Measurements from ENCODE around the gene NMNAT3.

Gene NMNAT3

GRCh38 chr3:139523166-139523565 is 154.6 kb downstream of the NMNAT3 start:
- no peak for DNase-seq (ENCODE audit: extremely low spot score)
- TF ChIP-seq CTBP1 (IDR thresholded peaks at IDR 0.05; ENCODE audit: borderline replicate concordance) (no peak), FOXM1 (IDR thresholded peaks at IDR 0.05; ENCODE audit: borderline replicate concordance) (no peak), ZNF384 (IDR thresholded peaks at IDR 0.05) (no peak), HDGF (IDR thresholded peaks at IDR 0.05; ENCODE audit: borderline replicate concordance) (no peak)
- ChIA-PET POLR2A (no interaction called here), CTCF (no interaction called here)

GRCh38 chr3:139522421-139522820 is 155.4 kb downstream of the NMNAT3 start:
- no peak for DNase-seq (ENCODE audit: extremely low spot score)
- POLR2A ChIA-PET = no interaction called here
- TF ChIP-seq L3MBTL2 (conservative IDR thresholded peaks at IDR 0.05) (no peak), ELF4 (IDR thresholded peaks at IDR 0.05) (no peak), PKNOX1 (IDR thresholded peaks at IDR 0.05) (no peak), SUZ12 (IDR thresholded peaks at IDR 0.05) (no peak), FOXM1 (IDR thresholded peaks at IDR 0.05; ENCODE audit: borderline replicate concordance) (no peak), SP1 (IDR thresholded peaks at IDR 0.05) (no peak), HDGF (IDR thresholded peaks at IDR 0.05; ENCODE audit: borderline replicate concordance) (no peak), FOXK2 (IDR thresholded peaks at IDR 0.05) (no peak), FOXA1 (IDR thresholded peaks at IDR 0.05) (no peak), CTBP1 (IDR thresholded peaks at IDR 0.05; ENCODE audit: borderline replicate concordance) (no peak), LEF1 (IDR thresholded peaks at IDR 0.05; ENCODE audit: borderline replicate concordance) (no peak), ARNT (IDR thresholded peaks at IDR 0.05) (no peak), TARDBP (IDR thresholded peaks at IDR 0.05) (no peak), ZNF384 (IDR thresholded peaks at IDR 0.05) (no peak), NFRKB (IDR thresholded peaks at IDR 0.05) (no peak), BHLHE40 (IDR thresholded peaks at IDR 0.05; ENCODE audit: borderline replicate concordance) (no peak)
- CTCF ChIA-PET = no interaction called here

GRCh38 chr3:139521816-139522215 is 156.0 kb downstream of the NMNAT3 start:
- CTCF ChIA-PET = interaction anchor here (0.6 to 0.7 kb wide), 2 partner anchors 12 to 338 kb away, joined by 3 read pairs; no protein-coding TSS in a partner anchor
- no peak for DNase-seq (ENCODE audit: extremely low spot score)
- POLR2A ChIA-PET = no interaction called here
- TF ChIP-seq SUZ12 (IDR thresholded peaks at IDR 0.05) = no peak
- no peak for TF ChIP-seq ZNF384 (IDR thresholded peaks at IDR 0.05)
- no peak for TF ChIP-seq FOXM1 (IDR thresholded peaks at IDR 0.05; ENCODE audit: borderline replicate concordance)
- TF ChIP-seq LEF1 (IDR thresholded peaks at IDR 0.05; ENCODE audit: borderline replicate concordance) = no peak
- TF ChIP-seq HDGF (IDR thresholded peaks at IDR 0.05; ENCODE audit: borderline replicate concordance) = no peak
- TF ChIP-seq ELF4 (IDR thresholded peaks at IDR 0.05) = no peak
- no peak for TF ChIP-seq L3MBTL2 (conservative IDR thresholded peaks at IDR 0.05)
- TF ChIP-seq NFRKB (IDR thresholded peaks at IDR 0.05) = no peak
- no peak for TF ChIP-seq FOXK2 (IDR thresholded peaks at IDR 0.05)
- TF ChIP-seq FOXA1 (IDR thresholded peaks at IDR 0.05) = no peak
- no peak for TF ChIP-seq SP1 (IDR thresholded peaks at IDR 0.05)
- no peak for TF ChIP-seq CTBP1 (IDR thresholded peaks at IDR 0.05; ENCODE audit: borderline replicate concordance)
- TF ChIP-seq PKNOX1 (IDR thresholded peaks at IDR 0.05) = no peak

DNA sequence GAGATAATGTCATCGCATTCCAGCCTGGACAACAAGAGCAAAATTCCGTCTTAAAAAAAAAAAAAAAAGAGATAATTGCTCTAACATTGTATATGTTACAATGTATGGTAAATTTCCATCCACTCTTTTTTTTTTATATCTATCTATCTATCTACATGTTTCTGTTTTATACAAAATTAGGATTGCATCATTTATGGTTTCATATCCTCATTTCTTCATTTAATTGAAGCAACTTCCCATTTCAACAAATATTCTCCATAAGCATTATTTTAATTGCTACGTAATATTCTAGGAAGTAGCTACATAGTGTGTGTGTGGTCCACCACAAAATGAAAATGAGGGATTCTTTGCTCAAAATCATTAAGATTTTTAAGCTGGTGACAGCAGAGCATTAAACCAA is 156.6 kb downstream of the NMNAT3 start:
- no peak for TF ChIP-seq CTBP1 (IDR thresholded peaks at IDR 0.05; ENCODE audit: borderline replicate concordance)
- TF ChIP-seq SP1 (IDR thresholded peaks at IDR 0.05) = no peak
- TF ChIP-seq TARDBP (IDR thresholded peaks at IDR 0.05) = no peak
- TF ChIP-seq ELF4 (IDR thresholded peaks at IDR 0.05) = no peak
- no peak for TF ChIP-seq NFRKB (IDR thresholded peaks at IDR 0.05)
- TF ChIP-seq ZNF384 (IDR thresholded peaks at IDR 0.05) = no peak
- no peak for TF ChIP-seq HDGF (IDR thresholded peaks at IDR 0.05; ENCODE audit: borderline replicate concordance)
- no peak for TF ChIP-seq FOXK2 (IDR thresholded peaks at IDR 0.05)
- no peak for TF ChIP-seq BHLHE40 (IDR thresholded peaks at IDR 0.05; ENCODE audit: borderline replicate concordance)
- no peak for TF ChIP-seq LEF1 (IDR thresholded peaks at IDR 0.05; ENCODE audit: borderline replicate concordance)
- no peak for TF ChIP-seq ARNT (IDR thresholded peaks at IDR 0.05)
- no peak for TF ChIP-seq PKNOX1 (IDR thresholded peaks at IDR 0.05)
- TF ChIP-seq SUZ12 (IDR thresholded peaks at IDR 0.05) = no peak
- no peak for TF ChIP-seq FOXM1 (IDR thresholded peaks at IDR 0.05; ENCODE audit: borderline replicate concordance)
- no peak for TF ChIP-seq FOXA1 (IDR thresholded peaks at IDR 0.05)
- TF ChIP-seq L3MBTL2 (conservative IDR thresholded peaks at IDR 0.05) = no peak
- ChIA-PET POLR2A (no interaction called here), CTCF (interaction anchor here (0.6 kb wide), 1 partner anchor 32 kb away, joined by 4 read pairs; no protein-coding TSS in a partner anchor)
- DNase-seq (ENCODE audit: extremely low spot score) = no peak

- peak; percentile 68 for DNase-seq (ENCODE audit: extremely low spot score)
- ChIA-PET CTCF (interaction anchor here (0.6 to 1.2 kb wide), 2 partner anchors 9 to 12 kb away, joined by 3 read pairs; no protein-coding TSS in a partner anchor), POLR2A (no interaction called here)
- TF ChIP-seq FOXK2 (IDR thresholded peaks at IDR 0.05) (no peak), L3MBTL2 (conservative IDR thresholded peaks at IDR 0.05) (0 out of 2 replicates have a peak, but pooled peaks have one; percentile 16), CTBP1 (IDR thresholded peaks at IDR 0.05; ENCODE audit: borderline replicate concordance) (no peak), BHLHE40 (IDR thresholded peaks at IDR 0.05; ENCODE audit: borderline replicate concordance) (no peak)
These were observed 157.6 kb downstream of the NMNAT3 start for GRCh38 chr3:139519998-139520737.

Measured in HEK293T (cell line).